NK-92 (cell line): ENCODE data around the gene FBXO24.

Source experiments
- DNase-seq: peaks from one replicate; lab custom pipeline; 2025; ENCODE audit not compliant: unreplicated experiment; lab: John Stamatoyannopoulos, UW

FBXO24 gene

DNA sequence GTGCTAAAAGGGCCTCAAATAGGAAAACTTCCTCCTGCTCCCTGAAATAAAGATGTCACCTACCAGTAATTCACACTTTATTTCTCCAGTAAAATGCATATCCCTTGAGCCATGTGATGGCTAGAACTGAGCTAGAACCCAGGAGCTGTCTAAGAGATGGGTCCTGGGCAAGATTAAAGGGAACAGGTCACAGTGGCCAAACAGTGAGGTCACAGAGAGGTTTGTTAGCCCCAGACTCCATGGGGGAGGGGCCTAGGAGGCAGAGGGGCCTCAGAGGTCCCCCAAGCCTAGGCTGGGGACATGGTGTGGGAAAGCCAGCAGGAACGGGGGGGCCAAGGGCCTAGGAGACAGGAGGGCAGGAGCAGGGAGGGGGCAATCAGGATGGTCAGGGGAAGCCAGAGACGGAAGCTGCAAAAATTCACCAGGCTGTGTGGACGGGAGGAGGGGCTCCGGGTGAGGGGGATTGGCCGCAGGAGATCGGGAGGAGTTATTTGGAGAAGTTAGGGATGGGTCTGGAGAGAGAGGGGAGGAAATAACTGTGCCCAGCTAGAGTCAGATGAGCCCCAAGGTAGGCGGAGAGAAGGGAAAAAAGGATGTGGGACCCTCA, 3.3 kb downstream of the FBXO24 start:
- DNase-seq, result no peak

DNA sequence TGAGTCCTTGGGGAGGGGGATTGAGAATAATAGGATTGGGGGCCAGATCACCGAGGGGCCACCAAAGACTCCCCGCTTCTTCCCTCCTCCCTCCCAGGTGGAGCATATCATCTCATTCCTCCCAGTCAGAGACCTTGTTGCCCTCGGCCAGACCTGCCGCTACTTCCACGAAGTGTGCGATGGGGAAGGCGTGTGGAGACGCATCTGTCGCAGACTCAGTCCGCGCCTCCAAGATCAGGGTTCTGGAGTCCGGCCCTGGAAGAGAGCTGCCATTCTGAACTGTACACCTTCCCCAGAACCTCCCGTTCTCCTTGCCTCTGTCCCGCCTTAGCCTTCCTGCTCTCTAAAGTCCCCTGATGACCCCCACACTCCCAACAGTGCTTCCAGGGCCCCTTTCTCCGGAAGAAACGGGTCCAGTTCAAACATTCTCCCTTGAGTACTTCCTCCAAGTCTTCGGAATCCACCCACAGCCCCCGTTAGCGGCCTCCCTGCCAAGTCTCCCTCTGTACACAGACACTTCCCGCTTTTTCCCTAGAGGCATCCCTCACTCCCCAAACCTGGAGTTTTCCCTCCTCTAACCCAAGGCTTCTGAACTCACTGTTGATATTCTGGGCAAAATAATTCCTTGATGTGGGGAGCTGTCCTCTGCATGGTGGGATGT, 4.1 kb downstream of the FBXO24 start:
- no peak for DNase-seq

DNA sequence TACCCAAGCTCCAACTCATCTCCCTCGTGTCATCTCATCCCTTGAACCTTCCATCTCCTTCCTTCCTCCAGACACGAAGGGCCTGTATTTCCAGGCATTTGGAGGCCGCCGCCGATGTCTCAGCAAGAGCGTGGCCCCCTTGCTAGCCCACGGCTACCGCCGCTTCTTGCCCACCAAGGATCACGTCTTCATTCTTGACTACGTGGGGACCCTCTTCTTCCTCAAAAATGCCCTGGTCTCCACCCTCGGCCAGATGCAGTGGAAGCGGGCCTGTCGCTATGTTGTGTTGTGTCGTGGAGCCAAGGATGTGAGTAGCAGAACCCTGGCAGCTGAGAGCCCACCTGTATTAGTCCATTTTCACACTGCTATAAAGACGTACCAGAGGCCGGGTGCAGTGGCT, 5.5 kb downstream of the FBXO24 start:
- no peak for DNase-seq

DNA sequence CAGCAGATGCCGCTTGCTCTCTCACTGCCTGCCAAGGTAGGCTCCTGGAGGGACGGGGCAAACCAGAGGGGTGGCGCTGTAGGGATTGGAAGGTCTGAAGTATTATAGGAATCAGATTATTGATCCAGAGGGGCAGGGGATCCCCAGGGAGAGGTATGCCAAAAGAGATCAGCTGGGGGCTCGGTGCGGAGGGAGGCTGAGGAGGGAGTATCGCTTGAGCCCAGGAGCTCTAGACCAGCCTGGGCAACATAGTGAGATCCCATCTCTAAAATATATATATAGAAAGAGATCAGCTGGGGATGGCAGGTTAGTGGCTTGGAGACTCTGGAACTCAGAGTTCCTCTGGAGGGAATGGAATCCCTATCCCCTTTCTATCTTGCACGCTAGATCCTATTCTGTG, 9.1 kb downstream of the FBXO24 start:
- DNase-seq, result no peak

DNA sequence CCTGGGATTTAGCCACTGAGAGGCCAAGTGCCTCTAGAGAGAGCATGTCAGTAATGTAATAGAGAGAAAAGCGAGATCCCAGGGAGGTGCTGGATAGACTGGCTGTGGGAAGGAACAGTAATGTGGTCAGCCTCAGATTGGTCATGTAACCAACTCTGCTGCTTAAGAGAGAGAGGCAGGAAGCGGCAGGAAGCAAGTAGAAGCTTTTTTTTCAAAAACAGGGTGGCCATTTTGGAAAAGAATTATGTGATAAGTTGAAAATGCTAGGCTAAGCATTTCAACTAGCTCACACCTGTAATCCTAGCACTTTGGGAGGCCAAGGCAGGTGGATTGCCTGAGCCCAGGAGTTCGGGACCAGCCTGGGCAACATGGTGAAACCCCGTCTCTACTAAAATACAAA, 12.3 kb downstream of the FBXO24 start:
- DNase-seq, result no peak

DNA sequence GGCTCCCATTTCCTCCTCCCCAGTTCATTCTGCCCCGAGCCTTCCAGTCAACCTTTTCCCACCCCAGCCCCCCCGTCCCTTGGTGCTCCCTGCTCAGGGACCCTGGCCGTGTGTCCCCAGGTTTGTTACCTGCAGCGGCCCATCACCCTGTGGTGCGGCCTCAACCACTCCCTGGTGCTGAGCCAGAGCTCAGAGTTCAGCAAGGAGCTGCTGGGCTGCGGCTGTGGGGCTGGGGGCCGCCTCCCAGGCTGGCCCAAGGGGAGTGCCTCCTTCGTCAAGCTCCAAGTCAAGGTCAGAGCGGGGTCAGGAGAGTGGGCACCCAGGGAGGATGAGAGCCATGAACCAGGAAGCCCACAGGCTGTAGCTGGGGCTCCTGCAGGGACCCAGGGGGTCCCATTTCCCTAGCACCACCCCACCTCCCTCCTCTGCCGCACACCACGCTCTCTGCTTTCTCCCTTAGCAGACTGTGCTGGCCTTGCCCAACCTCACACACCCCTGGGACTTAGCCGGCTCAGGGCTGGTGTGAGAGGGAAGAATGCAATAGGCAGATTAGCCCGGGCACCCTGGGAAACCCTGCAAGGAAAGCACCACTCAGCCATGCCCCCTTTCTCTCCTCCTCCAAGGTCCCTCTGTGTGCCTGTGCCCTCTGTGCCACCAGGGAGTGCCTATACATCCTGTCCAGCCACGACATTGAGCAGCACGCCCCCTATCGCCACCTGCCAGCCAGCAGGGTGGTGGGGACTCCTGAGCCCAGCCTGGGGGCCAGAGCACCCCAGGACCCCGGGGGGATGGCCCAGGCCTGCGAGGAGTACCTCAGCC, 14.0 kb downstream of the FBXO24 start:
- no peak for DNase-seq

DNA sequence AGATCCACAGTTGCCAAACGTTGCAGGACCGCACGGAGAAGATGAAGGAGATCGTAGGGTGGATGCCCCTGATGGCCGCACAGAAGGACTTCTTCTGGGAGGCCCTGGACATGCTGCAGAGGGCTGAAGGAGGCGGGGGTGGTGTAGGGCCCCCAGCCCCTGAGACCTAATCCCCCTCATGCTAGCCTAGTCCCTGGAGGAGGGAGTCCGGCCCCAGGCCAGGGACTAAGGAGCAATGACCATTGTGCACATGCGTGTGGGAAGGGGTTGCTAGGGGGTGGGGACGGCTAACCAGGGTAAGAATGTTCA, 14.6 kb downstream of the FBXO24 start:
- no peak for DNase-seq

DNA sequence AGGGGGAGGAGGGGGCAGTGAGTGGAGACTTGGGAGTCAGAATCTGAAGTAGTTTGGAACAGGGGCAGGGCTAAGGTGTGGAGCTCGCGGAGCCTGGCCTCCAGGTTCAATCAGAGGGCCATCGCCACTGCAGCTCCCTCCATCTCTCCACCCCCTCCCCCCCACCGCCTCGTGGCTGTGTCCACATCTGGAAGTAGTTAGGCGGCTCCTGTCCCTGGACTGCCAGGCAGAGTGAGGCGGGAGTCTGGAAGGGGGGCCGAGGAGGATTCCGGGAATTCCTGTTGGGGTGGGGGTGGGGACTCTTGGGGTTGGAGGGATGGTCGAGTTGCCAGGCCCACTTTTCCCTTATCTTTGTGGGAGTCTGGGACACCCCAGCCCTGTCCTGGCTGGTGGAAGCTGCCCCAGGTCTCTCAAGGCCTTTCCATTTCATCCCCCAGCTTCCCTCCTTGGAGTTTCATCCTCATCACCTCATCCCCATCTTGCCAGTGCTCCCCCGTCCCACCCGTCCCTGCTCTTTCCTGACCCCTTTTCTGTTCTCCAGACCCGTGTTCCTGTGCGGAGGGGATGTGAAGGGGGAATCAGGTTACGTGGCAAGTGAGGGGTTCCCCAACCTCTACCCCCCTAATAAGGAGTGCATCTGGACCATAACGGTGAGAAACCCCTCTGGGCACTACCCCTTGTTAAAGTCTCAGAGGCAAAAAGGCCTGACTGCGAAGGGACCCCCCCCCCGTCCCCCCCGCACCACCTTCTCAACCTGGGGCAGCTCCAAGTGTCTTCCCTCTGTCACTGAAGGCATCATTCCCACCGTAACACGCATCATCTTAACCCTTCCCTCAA, 17.0 kb downstream of the FBXO24 start:
- no peak for DNase-seq

DNA sequence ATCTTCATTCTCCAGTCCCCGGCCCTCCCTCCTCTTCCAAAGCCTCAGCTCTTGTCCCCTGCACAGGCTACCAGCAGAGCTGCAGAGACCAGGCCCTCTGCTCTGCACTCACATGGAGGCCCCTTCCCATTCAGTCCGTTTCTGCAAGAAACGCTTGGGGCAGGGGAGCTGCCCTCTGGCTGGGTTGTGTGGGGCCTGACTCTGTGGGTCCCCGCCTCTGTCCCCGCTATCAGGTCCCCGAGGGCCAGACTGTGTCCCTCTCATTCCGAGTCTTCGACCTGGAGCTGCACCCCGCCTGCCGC, 17.5 kb downstream of the FBXO24 start:
- DNase-seq, result no peak

DNA sequence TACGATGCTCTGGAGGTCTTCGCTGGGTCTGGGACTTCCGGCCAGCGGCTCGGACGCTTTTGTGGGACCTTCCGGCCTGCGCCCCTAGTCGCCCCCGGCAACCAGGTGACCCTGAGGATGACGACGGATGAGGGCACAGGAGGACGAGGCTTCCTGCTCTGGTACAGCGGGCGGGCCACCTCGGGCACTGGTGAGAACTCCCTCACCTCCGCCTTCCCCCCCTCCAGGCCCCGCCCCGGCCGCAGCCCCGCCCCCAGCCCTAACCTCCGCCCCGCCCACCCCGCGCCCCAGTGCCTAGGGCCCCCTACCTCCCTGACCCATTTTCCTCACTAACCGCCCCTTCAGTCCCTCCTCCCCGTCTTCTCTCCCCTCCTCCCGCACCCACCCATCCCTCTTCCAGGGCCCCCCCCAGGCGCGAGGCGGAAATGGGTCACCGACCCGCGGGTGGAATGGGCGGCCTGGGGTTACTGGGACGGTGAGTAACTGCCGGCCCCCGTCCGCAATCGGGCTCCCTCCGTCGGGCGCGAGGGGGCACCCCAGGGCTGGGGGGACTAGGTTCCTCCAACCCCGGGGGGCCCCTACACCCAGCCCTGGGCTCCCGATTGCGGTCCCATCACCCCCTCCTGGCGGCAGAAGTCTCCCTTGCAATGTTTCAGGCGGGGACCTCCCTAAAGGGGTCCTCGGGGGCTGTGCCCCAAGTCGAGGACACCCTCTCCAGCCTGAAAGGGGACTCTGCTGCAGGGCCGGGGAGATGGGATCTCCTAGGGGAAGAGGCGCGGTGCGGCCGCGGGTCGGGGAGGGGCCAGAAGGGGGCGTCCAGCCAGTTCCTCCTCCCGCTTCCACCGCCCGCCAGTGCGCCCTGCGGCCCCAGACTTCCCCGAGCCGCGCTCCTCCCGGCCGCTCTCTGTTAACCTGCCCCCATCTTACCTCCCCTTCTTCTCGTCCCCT, 18.2 kb downstream of the FBXO24 start:
- no peak for DNase-seq

DNA sequence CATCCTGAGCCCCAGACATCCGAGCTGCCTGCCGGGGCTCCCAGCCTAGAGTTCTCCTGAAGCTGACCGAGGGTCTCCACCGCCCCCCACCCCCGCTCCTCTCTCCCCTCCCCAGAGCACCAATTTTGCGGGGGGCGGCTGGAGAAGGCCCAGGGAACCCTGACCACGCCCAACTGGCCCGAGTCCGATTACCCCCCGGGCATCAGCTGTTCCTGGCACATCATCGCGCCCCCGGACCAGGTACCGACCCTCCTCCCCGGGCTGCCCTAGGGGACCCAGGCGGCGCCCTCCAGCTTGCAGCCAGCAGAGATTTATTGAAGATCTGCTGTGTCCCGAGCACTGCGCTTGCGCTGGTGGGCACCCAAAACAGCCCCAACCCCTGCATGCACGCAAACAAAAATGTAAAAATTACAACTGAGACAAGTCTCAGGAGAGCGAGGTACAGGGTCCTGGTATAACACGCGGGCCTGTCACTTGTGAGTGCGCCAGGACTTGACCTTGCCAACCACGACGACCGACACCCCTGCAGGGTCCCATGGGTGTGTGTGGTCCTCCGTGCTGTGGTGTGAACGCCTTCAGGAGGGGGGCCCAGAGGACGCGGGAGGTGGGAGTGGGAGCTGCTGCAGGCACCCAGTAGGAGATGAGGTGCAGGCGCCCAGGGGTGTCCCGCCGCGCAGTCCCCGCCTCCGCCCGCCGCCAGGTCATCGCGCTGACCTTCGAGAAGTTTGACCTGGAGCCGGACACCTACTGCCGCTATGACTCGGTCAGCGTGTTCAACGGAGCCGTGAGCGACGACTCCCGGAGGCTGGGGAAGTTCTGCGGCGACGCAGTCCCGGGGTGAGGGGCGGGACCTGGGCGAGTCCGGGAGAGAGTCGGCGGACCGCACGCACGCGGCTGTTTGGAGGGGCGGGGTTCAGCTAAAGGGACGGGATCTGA, 19.1 kb downstream of the FBXO24 start:
- no peak for DNase-seq

DNA sequence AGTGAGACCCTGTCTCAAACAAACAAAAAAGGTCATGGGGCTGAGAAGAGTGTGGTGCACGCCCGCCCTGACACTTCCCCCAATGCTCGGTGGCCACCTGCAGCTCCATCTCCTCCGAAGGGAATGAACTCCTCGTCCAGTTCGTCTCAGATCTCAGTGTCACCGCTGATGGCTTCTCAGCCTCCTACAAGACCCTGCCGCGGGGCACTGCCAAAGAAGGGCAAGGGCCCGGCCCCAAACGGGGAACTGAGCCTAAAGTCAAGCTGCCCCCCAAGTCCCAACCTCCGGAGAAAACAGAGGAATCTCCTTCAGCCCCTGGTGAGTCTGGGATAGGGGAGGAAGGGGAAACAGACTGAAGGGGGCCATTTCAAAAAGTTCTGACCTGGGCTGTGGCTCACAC, 20.2 kb downstream of the FBXO24 start:
- no peak for DNase-seq

DNA sequence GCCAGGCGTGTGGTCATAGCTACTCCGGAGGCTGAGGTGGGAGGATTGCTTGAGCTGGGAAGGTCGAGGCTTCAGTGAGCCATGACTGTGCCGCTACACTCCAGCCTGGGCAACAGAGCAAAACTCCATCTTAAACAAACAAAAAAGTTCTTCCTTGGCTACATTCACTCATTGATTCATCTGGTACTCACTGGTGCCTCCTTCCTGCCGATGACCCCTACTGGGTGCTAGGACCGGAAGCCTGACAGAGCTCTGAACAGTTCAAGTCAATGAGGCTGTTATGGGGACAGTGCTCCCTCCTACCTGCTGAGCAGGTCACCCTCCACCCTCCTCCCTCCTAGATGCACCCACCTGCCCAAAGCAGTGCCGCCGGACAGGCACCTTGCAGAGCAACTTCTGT, 21.0 kb downstream of the FBXO24 start:
- no peak for DNase-seq

DNA sequence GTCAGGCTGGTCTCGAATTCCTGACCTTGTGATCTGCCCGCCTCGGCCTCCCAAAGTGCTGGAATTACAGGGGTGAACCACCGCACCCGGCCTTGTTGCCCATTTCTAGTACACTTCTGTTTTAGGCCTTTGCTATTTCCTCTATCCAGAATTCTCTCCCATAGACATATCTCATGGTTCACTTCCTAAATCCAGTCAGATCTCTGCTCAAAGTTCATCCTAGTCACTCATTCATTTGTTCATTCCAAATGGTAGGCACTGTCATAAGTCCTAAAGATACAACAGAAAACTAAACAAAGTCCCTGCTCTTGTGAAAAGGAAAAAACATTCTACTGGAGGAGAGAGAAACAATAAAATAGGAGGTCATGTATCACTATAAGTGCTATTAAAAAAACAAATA, 23.8 kb downstream of the FBXO24 start:
- no peak for DNase-seq

DNA sequence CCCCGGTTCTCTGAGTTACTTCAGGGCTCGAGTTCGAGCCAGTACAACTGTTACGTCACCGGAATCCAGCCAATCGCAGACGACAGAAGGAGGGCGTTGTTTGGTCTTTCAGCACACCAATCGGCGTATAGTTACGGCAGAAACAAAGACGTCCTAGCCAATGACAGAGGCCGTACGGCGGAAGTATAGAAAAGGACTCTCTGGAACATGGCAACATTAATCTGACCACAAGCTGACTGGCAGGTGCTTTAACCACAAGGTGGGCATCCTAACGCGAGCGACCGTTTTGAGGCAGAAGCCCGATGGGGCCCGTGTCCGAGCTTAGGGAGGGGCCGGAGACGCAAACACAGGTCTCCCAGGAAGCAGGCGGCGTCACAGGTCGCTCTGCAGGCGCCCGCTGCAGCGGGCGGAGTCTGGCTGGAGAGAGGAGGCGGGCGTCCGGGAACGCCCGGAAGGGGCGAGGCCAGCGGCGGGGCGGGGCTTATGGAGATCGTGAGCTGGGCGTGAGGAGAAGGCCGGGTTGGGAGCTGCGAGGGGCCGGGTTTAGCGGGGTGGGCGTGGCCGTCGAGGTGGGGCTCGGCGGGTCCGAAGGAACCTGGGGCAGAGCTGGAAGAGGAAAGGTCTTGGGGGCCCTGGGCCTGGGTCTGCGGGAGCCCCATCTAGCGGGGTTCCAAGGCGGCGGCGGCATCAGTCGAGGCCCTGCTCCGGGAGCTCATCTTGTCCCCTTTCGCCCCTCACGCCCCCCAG, 26.0 kb downstream of the FBXO24 start, which contains the start of gene MOSPD3:
TSS of gene MOSPD3 (plus strand) at position 558 of the 747 bp plus-strand sequence. CDS start 252 bp downstream, outside the sequence.
- DNase-seq, result peak; percentile 85

DNA sequence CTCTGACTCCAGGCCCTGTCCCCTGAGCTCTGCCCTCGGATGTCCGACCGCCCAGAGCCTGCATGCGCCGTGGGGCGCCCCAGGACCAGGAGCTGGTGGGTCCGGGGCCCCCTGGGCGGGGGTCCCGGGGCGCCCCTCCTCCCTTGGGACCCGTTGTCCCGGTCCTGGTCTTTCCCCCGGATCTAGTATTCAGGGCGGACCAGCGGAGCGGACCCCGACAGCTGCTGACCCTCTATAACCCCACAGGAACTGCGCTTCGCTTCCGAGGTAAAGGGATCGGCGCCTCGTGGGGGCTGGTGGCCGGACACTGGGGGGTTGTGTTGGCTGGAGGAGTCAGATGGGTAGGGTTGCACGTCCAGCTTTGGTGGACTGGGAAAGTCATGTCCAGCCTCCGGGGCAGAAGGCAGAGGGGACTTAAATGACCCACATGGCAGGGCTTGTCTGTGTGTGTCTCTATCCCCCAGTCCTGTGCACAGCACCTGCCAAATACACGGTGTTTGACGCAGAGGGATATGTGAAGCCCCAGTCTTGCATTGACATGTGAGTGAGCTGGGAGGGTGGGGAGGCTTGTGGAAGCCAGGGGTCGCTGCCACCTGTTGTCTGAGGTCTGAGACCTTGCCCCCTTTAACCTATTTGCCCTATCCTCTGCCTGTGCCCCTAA, 26.7 kb downstream of the FBXO24 start:
- DNase-seq, result no peak

DNA sequence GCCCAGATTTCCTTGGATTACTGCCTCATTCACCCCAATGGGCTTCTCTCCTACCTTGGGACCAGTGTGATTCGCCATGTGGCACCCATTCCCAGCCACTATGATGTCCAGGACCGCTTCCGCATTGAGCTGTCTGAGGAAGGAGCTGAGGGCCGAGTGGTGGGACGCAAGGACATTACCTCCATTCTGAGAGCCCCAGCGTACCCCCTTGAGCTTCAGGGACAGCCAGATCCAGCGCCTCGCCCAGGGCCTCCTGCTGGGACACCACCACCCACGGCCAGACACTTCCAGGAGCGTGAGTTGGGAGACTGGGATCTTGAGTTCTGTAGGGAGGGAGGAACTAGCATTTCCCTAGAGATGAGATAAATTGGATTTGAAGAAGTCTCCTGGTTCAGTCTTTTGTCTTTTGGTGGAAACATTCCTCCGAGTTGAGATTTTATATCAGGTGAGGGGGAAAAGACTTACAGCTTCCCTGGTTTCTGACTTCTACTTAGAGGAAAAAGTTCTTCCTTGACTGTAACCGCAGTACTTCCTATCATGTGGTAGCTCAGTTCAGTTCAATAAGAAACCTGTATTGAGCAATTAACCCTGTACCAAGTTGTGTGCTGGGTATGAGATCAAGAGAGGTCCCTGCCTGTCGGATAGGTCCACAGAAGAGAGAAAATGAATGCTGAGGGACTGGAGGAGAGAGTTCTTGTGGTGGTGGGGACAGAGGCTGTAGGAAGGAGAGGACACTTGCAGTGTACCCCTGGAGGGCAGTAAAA, 27.5 kb downstream of the FBXO24 start:
- DNase-seq, result no peak
